GM18526 (cell line): ENCODE data around the gene CNR2.

Source experiments
- POLR2A ChIP-seq: IDR thresholded peaks from 3 replicates; pipeline ENCODE4 v1.6.1; 2011; ENCODE audit not compliant: insufficient read length; ENCODE audit errors: extremely low read depth

CNR2 gene

DNA sequence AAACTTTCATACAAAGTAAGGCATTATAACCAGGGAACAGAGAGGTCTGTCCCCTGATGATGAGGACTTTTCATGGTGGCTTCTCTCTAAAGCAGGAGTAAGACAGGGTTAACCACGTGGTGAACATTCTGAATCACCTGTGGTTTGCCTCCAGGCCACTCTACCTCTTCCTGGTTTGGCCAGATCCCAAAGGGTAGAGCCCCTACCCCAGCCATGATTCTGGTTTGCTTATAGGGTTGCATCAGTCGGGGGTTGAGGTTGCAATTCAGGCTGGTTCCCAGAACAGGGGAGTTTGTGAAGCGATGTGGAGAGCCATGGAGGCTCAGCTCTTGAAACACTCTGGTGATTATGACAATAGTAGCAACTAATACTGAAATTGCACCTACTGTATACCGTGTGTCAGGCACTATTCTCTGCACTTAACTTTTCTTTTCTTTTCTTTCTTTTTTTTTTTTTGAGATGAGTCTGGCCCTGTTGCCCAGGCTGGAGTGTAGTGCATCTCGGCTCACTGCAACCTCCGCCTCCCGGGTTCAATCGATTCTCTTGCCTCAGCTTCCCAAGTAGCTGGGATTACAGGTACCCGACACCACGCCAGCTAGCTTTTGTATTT is 8.3 kb downstream of the CNR2 start:
- no peak for TF ChIP-seq POLR2A

DNA sequence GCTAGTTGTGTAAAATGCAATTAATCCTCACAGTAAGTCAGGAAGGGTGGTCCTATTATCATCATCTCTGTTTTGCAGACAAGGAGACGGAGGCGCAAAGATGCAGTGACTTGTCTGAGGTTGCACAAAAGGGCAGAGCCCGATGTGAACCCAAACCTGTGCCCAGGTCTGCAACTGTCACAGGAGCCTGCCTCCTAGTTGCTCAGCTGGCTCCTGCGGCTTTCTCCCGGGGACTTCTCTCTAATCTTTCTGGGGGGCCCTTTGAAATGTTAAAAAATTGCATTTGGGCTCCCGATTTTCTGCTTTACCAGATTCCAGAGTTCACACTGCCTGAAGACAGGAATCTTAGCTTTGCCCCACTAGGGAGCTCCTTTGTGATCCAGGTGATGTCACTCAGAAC is 9.4 kb downstream of the CNR2 start:
- TF ChIP-seq POLR2A = no peak

DNA sequence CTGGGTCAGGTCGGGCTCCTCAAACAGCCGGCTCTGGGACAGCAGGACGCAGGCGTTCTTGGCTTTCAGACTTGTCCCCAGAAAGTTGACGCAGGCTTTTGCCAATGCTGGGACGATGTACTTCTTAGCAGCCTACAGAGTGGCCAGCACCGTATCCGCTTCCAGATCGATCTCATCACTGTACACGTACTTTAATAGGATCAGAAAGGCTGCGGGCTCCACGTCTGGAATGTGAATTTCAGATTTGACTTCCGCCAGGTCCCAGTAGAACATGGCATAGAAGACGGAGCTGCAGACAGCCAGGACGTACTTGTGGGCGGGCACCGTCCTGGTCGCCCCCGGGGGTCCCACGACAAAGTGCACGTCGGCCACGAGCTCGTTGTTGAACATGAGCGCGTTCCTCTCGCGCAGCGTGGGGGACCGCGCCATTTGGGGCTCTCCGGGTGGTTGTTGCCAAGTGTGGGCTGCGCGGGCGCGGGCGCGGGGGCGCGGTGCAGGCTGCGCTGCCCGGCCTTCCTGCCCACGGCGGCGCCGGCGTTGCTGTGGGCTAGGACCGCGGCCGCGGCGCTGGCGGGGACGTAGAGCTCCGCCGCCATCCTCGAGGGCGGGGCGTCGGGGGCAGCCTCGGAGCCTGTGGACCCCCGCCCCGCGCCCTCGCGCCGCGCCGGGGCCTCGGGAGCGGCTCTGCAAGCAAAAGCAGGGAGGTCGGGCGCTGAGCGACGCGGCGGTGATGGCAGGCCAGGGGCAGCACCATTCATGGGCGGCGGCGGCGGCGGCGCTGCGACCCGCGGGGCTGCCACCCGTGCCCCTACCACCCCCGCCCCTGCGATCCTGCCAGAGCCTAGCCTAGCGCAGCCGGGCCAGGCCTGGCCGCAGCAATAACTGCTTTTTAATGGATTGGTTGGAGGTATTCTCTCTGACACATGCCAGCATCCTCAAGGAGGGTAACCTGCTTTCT is 10.6 kb downstream of the CNR2 start:
- no peak for TF ChIP-seq POLR2A

DNA sequence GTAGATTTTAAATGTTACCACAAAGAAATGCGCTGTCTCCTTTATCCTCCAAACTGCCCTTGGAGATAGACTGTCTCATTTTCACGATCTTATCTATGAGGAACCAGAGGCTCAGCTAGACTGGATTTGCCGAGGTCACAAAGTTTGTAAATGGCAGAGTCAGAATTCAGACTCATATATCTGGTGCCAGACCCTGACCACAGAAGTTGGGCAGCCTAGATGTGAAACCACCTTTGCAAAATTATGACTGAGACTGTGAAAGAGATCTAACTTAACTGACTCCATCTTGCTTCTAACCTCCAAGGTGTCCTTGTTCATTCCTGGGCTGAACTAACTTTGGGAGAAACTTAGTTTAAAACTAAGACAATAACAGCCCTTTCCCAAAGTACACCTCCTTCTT is 14.1 kb downstream of the CNR2 start:
- TF ChIP-seq POLR2A = no peak

- no peak for TF ChIP-seq POLR2A
These were observed 16.1 kb downstream of the CNR2 start for GRCh38 chr1:23897083-23897482.

DNA sequence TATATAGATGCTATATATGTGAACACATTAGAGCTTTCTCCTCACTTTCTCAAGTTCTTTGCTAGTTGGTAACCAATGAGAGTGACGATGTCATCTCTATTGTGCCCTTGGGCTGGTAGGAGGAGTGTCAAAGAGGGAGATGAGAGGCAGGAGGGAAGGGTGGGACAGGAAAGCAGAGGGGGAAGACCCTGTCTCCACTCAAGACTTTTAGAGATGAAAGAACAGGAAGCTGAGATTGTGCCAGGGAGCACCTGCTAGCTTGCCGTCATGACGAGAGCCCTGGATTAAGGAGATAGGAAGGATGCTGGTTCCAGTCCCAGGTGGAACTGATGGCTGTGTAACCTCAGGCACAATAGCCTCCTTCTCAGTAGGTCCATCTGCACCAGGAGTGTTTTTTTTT is 16.7 kb downstream of the CNR2 start:
- no peak for TF ChIP-seq POLR2A

DNA sequence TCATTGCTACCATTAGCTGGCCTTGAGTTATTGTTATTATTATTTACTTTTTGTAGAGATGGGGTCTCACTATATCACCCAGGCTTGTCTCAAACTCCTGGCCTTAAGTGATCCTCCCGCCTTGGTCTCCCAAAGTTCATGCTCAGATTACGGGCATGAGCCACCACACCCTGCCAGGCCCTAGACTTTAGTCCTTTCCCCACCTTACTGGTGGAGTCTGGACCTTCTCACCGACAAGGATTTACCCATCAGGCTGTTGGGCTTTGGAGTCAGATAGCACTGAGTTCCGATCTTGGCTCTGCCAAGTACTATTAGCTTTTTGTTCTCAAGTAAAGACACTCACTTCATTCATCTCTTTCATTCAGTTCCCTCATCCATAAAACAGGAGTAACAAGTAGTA is 17.2 kb downstream of the CNR2 start:
- TF ChIP-seq POLR2A = no peak

GRCh38 chr1:23895082-23895481 is 18.1 kb downstream of the CNR2 start:
- TF ChIP-seq POLR2A = no peak

- TF ChIP-seq POLR2A = no peak
These were observed 24.1 kb downstream of the CNR2 start for GRCh38 chr1:23889074-23889473.

GRCh38 chr1:23885222-23885621 is 27.9 kb downstream of the CNR2 start:
- TF ChIP-seq POLR2A = no peak

- no peak for TF ChIP-seq POLR2A
These were observed 30.4 kb downstream of the CNR2 start for GRCh38 chr1:23882746-23883145.

GRCh38 chr1:23879809-23880208 is 33.4 kb downstream of the CNR2 start:
- no peak for TF ChIP-seq POLR2A

- no peak for TF ChIP-seq POLR2A
These were observed 34.5 kb downstream of the CNR2 start for GRCh38 chr1:23878668-23879067.

DNA sequence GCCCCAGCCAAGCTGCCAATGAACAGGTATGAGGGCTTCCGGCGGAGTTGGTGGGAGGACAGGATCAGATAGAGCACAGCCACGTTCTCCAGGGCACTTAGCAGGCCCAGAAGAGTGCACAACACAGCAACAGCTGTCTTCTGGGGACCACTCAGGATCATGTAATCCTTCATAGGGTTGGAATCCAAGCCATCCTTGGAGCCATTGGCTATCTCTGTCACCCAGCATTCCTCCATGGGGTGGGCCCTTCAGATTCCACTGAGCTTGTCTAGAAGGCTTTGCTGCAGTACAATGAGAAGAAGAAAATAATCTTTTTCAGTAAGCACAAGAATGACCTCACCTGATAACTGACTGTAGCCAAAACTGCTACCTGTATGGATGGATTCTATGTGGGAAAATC is 37.8 kb downstream of the CNR2 start:
- no peak for TF ChIP-seq POLR2A

DNA sequence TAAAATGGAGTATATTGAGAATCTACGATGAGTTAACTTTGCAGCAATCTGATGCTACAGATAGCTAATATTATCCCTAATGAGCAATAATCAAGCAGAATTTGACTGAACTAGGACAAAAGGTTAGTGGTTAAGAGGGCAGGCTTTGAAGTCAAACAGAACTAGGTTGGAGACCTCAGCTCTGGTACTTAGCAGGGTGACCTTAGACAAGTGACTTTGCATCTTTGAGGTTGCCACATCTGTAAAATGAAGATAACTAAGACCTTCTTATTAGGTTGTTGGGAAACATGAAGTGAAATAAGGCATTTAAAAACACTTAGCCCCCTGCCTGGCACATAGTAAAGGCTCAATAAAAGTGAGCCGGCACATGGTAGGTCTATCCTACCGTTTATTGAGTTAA is 40.7 kb downstream of the CNR2 start:
- no peak for TF ChIP-seq POLR2A

- TF ChIP-seq POLR2A = no peak
These were observed 44.1 kb downstream of the CNR2 start for GRCh38 chr1:23869051-23869450.
